CMK (cell line): Measurements from ENCODE around the gene DISC1.

Experiments used
- DNase-seq: peaks from one replicate; pipeline ENCODE4 v3.0.0-alpha.2; 2010; ENCODE audit warnings: low read depth

DISC1 gene

DNA sequence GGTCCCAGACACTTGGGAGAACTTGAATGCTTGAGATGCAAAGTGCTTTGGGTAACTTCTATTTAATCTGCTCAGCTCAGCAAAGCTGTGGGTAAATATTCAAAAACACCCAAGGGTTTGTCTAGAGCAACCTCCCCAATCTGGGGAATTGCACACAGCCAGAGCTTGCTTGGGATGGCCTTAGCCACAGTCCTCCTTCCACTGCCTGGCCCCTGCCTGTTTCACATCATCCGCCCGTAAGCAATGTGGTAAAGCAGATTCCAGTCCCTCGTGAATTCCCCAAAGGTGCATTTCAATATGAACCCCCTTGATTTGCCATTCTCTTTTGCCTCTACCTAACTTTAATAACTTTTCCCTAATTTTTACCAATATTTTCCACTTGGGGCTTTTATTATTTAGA lies 418.1 kb downstream of the DISC1 start:
- no peak for DNase-seq

DNA sequence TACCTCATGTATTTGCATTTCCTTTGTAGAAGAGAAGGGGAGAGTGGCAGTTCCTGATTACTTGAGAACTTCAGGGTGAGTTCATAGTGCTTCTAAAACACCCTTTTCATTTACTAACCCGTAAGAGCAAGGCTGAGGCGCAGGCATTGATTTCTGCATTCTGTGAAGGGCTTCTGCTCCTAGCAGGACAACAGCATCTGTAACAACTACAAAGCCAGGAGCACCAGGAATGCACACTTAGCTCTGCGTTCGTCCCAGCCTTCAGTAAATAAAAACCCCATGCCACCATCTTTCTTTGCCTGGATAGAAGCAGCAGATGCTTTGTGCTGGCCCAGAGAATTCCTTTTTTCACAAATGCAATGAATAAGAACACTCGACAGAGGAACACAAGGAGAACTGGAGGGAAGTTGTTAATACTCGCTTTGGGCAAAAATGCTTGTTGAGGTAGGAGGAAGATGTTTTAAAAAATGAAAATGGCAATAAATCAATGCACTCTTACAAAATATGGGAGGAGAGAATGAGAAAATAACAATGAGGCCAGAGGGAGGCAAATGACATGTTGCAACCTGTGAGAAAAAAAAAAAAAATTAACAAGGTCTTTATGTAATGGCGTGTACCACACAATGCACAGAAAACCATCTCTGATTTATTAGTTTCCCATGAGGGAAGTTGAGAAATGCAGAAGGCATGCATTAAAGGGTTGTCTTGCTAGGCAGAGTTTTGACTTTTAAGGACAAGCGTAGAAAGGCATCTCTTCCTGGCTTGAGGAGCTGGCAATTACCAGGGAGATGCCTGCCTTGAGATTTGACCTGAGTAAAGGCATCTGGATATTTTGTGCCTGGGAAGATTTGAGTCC lies 418.8 kb downstream of the DISC1 start:
- no peak for DNase-seq

DNA sequence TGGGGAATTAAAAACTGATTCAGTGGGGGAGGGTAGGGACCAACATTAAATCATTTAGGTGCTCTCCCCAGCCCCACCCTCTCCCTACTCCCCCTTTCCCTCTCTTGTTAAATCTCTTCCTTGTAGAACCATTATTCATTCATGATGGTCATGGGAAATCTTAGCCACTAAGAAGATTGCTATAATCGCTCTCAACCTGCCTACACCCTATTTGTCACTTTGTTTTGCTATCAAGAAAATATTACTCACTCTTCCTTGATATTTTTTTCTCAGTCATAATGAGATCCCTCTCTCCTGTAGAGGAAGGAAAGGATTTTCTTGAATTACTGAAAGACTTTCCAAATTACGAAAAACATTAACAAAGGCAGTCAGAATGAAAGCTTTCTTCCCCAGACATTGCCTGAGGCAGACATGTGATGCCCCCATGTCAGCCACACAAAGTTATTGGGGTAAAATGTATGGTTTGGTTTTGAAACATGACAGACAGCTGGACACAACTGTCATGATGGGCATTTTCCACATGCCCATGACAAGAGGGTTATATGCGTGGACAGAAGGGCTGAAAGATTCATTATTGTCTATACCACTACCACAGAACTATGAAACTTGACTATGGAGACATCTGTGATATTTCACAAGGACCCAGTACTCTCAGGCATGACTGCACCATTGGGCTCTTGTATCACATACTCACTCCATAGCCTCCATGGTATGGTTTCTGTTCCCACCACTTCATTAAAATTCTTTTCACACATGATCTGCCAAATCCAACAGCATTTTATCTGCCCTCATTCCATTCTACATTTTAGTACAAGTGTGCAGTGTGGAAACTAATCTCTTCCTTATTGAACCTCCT lies 420.1 kb downstream of the DISC1 start:
- DNase-seq = no peak

DNA sequence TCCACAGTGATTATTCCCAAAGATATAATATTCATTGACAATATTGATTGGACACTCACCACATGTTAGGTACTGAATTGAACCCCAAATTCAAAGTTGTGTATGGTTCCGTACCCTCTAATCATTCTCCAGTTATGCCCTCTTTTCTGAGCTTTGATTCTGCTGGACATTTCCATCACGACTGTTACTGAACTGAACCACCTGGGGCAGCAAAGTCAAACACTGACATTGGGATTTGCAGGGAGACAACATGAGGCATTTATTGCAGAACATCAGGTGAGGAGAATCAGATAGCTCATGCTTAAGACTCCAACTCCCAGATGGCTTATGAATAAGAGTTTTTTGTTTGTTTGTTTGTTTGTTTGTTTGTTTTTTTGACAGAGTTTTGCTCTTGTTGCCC lies 420.9 kb downstream of the DISC1 start:
- DNase-seq = no peak

DNA sequence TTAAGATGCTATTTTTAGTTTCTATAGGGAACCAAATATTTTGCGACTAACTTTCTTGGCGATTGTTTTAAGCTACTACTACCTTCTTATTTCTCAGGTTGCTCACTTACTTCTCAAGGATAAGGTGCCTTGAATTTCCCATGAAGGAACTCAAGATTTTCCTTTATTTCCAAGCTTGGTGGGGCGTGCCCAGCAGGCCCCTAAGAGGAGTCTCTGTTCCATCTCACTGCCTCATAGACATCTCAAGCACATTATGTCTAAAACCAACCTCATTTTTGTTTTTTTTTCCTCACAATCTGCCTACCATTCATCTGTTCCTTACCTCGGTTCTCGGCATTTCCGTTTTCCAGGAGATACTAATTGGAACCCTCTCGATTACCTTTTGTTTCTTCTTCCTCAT lies 421.9 kb downstream of the DISC1 start:
- DNase-seq = no peak

DNA sequence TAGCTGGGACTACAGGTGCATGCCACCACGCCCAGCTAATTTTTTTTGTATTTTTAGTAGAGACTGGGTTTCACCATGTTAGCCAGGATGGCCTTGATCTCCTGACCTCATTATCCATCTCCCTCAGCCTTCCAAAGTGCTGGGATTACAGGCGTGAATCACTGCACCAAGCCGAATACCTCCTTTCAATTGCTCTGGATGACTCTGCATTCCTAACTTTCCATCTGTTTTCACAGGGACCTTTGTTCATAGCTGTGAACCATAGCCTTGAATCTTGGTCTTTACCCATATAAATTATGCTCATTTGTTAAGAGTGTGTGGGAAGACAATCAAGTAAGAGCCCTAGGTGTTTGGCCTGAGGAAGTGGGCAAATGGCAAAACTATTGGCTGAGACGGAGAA lies 422.7 kb downstream of the DISC1 start:
- no peak for DNase-seq

DNA sequence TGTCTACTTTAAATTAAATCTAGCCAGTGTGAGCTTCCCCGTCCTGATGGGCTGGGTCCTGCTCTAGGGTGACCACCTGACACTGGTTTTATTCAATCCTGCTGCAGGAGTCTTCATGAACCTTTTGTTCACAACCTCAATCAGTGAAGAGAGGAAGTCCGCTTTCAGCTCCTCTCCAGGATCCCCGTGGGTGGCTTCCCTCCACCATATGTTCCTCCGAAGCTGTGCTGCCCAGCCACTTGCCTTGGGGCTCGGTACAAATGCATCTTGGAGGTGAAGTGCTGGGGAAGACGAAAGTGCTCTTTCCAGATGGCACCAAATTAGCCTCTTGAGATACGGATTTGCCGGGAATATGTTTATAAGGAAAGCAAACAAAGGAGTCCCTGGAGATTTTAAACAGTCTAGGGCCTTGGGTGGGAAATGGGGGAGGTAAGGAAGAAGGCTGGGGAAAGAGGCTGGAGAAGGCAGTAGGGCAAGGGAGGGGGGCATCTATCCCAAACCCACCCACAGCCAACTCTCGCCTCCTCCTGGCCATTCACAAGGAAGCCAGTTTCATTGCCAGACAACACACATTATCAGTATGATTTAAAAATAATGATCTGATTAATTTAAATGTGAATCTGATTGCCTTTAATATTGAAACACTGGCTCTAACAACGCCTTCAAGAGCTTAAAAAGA lies 430.8 kb downstream of the DISC1 start:
- DNase-seq = no peak

DNA sequence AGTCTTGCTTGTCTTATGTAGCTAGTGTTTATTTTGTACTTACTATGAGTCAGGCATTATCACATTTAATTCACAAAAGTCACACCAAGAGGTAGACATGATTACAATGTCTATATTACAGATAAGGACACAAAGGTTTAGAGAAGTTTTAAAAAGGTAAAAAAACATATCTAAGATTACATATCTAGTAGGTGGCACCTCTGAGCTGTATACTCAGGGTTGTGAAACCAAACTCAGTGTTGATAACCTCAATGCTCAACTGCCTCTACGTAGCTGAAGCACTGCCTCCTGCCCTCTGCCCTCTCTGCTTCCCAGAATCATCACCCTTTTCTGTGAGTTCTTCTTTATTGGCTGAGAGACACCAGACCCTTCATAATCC lies 431.3 kb downstream of the DISC1 start:
- DNase-seq = no peak

DNA sequence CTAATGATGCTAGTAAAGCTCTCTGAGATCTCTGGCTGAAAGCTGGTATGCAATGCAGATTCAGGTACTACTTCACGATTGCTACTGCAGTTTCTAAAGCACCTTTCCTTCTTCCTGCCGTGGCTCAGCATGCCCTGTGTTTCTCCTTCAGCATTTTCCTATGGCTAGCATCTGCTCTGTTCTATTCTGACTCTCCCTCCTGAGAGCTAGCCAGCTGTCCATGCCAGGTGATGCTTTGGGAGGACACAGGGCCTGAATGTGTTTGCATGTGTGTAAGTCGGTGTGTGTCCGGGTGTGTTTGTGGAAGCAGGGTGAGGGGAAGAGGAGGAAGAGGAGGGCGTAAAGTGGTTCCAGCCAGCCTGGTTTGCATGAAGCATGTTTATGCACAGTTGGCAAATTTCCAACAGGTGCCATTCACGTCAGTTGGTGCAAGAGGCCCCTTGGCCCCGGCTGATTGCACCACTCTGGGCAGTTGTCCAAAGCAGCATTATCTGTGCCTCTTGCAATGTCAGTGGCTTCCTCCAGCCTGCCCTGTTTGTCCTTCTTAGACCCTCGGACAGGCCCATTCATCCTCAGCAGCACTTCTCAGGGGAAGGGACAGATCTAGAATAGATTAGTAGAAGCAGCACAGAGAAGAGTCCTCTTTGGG lies 433.3 kb downstream of the DISC1 start:
- no peak for DNase-seq

DNA sequence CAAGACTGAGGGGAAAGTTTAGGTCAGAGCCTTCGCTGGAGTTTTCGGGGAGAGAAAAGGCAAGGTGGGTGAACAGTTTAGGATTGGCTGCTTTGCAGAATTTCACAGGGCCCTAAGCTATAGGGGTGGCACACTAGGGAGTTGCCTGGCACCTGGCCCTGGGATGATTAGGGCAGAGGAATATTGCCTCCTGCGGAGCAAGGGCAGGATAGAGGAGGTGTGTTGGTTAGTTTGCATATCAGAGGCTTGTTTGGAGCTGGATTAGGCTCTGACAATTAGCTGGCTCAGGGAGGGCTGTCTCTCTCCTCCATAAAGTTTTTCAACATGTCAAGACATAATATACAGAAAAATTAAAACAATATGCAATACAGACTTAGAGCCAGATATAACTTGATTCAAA lies 436.4 kb downstream of the DISC1 start:
- no peak for DNase-seq

DNA sequence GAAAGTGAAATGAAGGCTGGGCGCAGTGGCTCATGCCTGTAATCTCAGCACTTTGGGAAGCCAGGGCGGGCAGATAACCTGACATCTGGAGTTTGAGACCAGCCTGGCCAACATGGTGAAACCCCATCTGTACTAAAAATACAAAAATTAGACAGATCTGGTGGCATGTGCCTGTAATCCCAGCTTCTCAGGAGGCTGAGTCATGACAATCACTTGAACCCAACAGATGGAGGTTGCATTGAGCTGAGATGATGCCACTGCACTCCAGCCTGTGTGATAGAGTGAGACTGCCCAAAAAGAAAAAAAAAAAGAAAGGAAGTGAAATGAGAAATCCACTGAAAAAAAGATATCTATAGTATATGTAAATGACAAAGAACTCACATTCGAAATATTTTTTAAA lies 439.9 kb downstream of the DISC1 start:
- no peak for DNase-seq

DNA sequence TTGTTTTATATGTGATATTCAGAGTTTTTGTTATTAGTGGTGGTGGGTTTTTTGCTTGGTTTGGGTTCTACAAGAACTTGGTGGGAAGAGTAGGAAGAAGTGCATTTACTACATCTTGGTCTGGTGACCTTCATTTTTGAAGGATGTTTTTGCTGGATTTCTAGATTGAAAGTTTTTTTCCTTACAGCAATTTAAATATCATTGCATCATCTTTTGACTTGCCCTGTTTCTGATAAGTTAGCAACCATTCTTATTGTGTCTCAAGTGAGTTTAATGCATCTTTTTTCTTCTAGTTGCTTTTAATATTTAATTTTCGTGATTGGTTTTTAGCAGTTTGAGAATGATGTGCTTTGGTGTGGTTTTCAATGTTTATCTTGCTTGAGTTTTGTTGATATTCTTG lies 447.7 kb downstream of the DISC1 start:
- no peak for DNase-seq

DNA sequence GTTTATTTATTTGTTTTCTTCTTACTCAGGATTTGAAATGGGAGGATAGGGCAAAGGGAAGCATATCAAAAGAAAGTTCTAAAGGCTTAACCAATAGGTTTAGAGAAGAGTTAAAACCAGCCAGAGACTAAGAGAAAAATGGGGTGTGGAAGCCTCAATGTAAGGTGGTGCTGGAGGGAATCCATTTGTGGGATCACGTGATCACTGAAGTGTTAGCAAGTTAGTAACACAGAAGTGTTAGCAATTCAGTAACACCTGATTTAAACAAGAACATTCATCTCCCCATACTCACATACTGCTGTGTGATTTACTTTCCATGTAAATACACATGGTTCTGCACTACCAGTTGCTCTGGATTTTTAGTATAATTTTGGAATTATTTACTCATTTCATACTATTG lies 451.2 kb downstream of the DISC1 start:
- no peak for DNase-seq

DNA sequence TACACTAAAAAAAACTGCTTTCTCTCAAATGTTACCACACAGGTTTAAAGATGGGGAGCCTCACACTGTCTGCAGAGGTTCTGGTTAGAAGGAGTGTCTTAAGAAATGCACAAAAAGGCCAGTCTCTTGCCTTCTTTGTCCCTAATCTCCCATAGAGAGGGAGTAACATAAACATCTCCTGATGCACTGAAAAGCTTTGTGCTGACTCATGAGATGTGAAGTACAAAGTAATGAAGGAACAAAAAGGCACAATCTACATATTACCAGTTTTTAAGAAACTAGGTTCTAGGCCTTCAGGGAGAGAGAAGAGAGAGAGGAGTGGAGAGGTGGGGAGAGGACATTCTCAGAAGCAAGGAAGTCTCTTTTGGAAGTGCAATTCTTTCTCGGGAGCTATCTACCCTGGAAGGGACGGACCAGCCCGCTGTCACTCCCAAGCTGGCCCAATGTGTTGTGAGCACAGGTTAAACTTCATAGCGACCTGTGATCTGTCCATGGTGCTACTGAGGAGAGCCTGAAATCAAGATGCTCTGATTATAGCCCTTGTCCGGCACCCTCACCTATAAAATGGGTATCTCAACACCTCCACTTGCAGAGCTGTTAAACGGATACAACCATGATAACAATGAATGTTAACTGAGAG lies 458.1 kb downstream of the DISC1 start:
- DNase-seq = no peak

DNA sequence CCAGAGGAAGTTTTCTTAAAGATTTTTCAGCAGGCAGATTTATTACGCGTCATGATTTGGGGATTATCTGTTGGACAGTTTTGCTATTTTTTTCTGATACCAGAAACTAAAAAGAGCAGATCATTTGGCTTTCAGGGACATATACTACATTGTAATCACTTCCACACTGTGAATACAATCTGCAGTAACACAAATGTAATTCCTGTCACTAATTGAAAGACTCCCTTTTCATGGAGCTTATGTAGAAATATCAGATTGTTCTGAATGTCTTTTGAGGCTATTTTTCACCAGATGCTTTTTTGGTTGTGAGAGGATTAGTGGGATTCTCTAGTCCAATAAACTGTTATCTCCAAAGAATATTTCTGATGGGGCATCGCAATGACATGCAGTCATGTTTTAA lies 464.2 kb downstream of the DISC1 start:
- no peak for DNase-seq
